ENCODE results near the gene MCTP1. TPM values are rescaled to one million over a fixed set of nuclear protein-coding genes. Genes with fewer than 3 reads are reported as not detected.

MCTP1 gene
- total and polyA plus RNA-seq, 8 donors = 4.4 to 55.1 (median 5.9) TPM

- intact Hi-C loops (cut with DNase I) = no loop called here
- Histone ChIP-seq H3K27ac (no peak overlapping the region), H3K4me3 (no peak overlapping the region), H3K27me3 (no peaks in the 10 kb centered on the region), H3K9me3 (peaks cover 0 to 7% of the 10 kb centered on the region in 2 donors), H3K36me3 (no peaks in the 10 kb centered on the region), H3K4me1 (no peaks in the 10 kb centered on the region)
- DNase-seq = no peak
- ATAC-seq = no peak
- TF ChIP-seq, protein P1, sequence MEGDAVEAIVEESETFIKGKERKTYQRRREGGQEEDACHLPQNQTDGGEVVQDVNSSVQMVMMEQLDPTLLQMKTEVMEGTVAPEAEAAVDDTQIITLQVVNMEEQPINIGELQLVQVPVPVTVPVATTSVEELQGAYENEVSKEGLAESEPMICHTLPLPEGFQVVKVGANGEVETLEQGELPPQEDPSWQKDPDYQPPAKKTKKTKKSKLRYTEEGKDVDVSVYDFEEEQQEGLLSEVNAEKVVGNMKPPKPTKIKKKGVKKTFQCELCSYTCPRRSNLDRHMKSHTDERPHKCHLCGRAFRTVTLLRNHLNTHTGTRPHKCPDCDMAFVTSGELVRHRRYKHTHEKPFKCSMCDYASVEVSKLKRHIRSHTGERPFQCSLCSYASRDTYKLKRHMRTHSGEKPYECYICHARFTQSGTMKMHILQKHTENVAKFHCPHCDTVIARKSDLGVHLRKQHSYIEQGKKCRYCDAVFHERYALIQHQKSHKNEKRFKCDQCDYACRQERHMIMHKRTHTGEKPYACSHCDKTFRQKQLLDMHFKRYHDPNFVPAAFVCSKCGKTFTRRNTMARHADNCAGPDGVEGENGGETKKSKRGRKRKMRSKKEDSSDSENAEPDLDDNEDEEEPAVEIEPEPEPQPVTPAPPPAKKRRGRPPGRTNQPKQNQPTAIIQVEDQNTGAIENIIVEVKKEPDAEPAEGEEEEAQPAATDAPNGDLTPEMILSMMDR (IDR thresholded peaks at IDR 0.05) = no peak
Measured at GRCh38 chr5:95317085-95317484, 32.2 kb upstream of the MCTP1 start.

DNA sequence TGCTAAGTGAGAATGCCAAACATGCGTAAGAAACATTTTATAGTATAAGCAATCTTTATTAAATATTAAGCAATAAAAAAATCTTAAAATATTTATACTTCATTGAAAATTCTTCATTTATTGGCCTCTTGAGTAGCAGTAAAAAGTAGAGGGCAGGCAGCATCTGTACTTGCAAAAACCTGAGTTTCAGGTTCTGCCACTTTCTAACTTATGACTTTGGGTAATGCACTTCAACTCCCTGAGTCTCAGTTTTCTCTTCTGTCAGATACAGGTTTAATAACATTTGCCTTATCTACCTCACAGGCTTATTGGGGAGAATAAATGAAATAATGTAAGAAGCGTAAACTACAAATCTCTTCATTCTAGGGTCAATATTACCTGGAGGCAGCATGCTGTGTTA, 19.8 kb upstream of the MCTP1 start:
- ATAC-seq = peak; percentile 32
- Histone ChIP-seq H3K4me3 (no peak overlapping the region), H3K9me3 (no peaks in the 10 kb centered on the region), H3K27me3 (no peaks in the 10 kb centered on the region), H3K27ac (no peak overlapping the region), H3K4me1 (no peaks in the 10 kb centered on the region), H3K36me3 (no peaks in the 10 kb centered on the region)
- peak in 2 of 4 donors; percentile 4 to 55 for DNase-seq
- intact Hi-C loops (cut with DNase I) = no loop called here
- TF ChIP-seq, protein P1 (IDR thresholded peaks at IDR 0.05) = no peak

GRCh38 chr5:95298651-95299050, 13.8 kb upstream of the MCTP1 start:
- intact Hi-C loops (cut with DNase I) = no loop called here

DNA sequence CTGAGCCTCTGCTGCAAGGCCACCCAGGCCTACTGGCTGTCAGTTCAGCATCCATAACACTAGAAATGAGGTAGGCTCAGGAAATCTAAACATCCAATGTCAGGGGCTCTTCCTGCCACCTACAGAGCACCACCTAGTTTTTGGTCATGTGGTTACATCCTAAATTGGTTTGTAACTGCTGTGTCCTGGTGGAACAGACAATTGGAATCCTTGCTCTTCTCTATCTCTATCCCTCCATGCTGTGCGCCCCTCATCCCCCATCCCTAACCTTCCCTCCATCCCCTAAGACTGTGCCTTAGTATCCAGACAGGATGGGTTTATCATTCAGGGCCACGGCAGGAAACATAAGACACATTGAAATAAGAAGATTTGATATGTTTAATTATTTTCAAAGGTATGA, 11.4 kb upstream of the MCTP1 start:
- DNase-seq (no peak), ATAC-seq (no peak)
- TF ChIP-seq, protein P1 (IDR thresholded peaks at IDR 0.05) = no peak
- Histone ChIP-seq H3K4me3 (no peak overlapping the region), H3K9me3 (no peaks in the 10 kb centered on the region), H3K36me3 (no peaks in the 10 kb centered on the region), H3K27ac (no peak overlapping the region), H3K4me1 (no peaks in the 10 kb centered on the region), H3K27me3 (no peaks in the 10 kb centered on the region)
- intact Hi-C loops (cut with DNase I) = no loop called here

More at GRCh38 chr5:95298651-95299050, 13.8 kb upstream of the MCTP1 start:
- no peak for DNase-seq
- no peak overlapping the region for H3K4me3 ChIP-seq
- TF ChIP-seq, protein P1 (IDR thresholded peaks at IDR 0.05) = no peak
- H3K4me1 ChIP-seq = no peaks in the 10 kb centered on the region
- H3K27me3 ChIP-seq = no peaks in the 10 kb centered on the region
- no peaks in the 10 kb centered on the region for H3K36me3 ChIP-seq
- no peak for ATAC-seq
- H3K27ac ChIP-seq = no peak overlapping the region
- no peaks in the 10 kb centered on the region for H3K9me3 ChIP-seq

- H3K36me3 ChIP-seq = no peaks in the 10 kb centered on the region
- intact Hi-C loops (cut with DNase I) = no loop called here
- no peak overlapping the region for H3K27ac ChIP-seq
- H3K9me3 ChIP-seq = no peaks in the 10 kb centered on the region
- peak overlapping the region; percentile 47 to 58 for H3K4me3 ChIP-seq
- DNase-seq = peak in 1 of 4 donors; percentile 9
- H3K4me1 ChIP-seq = peaks cover 10 to 24% of the 10 kb centered on the region in 2 donors
- TF ChIP-seq, protein P1 (IDR thresholded peaks at IDR 0.05) = no peak
- peaks cover 61 to 83% of the 10 kb centered on the region in 2 donors for H3K27me3 ChIP-seq
- ATAC-seq = no peak
Measured at GRCh38 chr5:95285409-95285755, 488 bp upstream of the MCTP1 start.
